ENCODE measurements around the gene TSSK6.
A peak's percentile ranks its signal among the peaks of the same experiment; 100 is the strongest.

TSSK6 gene

DNA sequence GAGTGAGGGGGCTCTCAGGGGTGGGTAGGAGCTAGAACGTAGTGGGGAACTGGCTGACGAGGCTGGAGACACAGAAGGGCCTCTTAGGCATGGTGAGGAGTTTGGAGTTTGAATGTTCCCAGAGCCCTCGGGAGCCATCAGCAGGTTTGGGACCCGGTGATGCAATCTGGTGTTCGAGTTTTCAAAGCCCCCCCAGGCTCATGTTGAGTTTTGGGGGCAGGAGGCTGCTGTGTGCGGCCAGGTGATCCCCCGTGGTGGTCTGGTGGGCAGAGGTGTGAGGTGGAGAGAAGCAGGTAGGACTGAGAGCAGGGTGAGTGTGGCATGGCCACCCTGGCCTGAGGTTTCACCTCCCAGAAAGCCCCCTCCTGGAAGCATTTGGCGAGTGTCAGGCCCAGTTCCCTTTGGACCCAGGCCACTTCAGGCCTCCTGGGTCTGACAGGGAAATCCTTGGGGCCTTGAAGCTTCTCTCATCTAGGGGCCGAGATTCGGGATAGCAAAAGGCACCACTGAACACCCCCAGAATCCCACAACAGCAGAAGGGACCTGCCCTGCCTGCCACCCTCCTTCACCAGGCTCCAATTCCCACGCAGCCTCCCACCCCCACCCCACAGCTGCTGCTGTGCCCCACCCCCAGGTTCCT, 14.6 kb upstream of the TSSK6 start:
- DNase-seq: no peak

DNA sequence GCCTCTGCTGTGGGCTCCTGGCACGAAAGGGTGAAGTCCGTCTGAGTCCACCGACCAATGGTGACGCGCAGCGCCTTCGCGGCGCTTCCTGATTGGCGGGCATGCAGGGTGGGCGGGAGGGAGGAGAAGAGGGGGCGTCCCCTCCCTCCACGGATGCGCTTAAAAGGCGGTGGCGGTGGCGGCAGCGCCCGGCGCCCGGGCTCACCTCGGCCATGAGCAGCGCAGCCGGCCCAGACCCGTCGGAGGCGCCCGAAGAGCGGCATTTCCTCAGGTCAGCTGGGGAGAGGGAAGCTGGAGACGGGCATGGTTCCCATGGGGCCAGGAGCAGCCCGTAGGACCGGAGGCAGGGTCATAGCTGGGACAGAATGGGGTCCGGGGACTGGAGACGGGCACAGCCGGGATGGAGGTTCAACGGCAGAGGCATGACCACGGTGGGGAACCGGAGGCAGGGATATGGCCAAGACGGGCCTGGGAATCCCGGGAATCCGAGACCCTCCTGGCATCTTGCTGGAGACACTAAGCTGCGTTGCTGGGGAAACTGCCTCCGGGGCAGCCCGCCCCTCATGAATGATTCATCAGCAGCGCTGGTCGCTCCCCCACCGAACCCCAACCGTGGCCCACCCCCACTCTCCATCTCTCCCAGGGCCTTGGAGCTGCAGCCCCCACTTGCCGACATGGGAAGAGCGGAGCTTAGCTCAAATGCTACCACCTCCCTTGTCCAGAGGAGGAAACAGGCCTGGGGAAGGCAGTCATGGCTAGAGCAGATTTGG, 13.6 kb upstream of the TSSK6 start, which contains the start of gene YJEFN3:
YJEFN3 (plus strand) TSS at position 191 of the 770 bp plus-strand sequence; CDS start at position 213, 22 bp downstream.
- no peak for DNase-seq

DNA sequence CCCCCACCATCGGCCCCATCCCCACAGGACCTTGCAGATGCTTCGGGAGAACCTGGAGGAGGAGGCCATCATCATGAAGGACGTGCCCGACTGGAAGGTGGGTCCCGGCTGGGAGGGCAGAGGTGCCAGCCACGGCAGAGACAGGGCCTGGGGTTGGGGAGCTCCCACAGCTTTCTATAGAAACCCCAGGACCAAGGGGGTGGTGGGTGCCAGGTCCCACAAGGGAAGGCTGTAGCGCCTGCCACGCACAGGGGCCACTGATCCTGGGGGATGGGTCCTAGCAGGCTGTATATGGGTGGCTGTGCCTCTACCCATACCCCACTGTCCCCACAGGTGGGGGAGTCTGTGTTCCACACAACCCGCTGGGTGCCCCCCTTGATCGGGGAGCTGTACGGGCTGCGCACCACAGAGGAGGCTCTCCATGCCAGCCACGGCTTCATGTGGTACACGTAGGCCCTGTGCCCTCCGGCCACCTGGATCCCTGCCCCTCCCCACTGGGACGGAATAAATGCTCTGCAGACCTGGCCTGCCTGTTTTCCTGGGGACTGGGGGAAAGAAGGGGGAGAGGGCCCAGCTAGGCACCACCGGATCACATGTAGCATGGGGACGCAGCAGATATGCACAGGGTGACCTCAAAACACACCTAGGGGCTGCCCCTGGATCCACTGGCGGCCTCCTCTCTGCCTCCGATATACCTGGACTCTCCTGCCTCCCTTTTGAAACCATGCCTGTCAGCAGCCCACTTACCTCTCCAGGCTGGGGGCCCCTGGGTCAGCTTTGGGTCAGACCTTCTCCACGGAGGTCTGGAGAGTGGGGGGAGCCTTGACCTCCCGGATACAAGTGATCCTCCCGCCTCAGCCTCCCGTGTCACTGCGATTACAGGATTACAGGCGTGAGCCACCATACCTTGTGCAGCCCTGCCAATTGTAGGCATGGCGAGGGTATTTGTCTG, 12.6 kb upstream of the TSSK6 start:
- no peak for DNase-seq

DNA sequence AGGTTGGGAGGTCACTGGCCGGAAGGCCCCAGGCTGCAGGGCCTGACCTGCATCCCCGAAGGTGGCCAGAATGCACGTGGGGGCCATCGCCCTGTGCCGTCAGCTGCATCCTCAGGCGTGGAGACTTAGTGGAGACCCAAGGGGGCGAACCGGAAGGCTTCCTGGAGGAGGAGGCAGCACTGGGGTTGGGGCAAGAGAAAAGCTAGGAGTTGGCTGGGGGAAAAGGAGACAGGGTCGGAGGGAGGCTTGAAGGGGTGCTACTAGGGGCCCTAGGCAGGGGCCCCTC, 12.0 kb upstream of the TSSK6 start:
- no peak for DNase-seq

DNA sequence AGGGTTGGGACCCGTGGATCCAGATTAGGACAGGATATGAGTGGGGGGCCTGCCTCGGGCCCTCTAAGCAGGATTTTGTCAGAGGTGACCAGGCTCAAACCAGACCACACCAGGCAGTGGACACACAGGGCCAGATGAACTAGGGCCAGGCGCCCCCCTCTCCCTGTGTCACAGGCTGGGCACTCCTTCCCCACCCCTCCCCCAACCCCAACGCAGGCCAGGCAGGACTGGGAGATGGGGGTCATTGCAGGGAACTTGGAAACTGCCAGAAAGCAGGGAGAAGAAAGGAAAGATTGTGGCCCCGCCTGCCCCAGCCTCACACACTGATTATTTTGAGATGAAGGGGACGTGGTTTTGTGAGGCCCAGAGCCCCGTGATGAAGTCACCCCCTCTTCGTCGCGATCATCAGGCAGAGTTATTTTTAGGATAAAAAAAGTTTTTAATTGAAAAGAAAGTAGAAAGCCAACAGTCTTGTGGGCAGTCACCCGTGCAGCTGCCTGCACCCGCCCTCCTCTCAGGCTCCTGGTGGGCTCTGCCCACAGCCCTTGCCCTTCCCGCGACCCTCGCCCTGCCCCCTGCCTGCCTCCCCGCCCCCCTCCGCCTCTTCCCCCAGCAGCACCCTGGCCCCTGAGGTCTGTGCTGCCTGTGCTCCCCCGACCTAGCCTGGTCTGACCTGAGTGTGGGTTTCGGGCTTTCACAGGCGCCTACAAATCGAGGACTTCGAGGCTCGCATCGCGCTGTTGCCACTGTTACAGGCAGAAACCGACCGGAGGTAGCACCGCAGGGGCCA, 11.4 kb upstream of the TSSK6 start:
- DNase-seq: no peak

DNA sequence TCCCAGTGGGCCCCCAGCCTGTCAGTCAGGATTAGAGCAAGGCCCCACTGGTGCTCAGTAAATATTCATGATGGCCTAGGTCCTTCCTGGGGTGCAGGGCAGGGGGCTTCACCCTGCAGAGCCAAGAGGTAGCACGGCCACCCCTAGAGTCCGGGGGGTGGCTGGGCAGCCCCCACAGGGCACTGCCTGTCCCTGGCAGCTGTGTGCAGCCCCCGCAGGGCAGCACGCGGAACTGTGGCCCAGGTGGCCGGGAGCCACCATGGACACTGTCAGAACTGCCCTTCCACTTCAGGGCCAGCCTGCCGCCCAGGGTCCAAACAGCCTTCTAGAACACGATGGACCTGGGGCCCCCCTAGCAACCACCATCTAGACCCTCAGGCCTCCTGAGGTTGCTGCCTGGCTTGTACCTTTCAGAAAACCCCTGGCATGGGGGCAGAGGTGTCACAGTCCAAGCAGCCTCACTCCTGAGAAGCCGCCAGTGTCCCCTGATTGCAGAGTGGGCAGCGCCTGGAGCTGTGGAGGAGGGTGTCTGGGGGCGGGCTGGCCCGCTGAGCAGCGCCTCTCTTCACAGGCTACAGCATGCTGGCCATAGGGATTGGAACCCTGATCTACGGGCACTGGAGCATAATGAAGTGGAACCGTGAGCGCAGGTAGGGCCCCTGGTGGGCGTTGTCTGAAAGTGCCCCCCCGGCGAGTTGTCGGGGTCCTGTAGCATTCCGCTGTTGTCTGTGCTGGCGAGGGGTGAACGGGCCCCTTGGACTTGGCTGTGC, 10.4 kb upstream of the TSSK6 start:
- DNase-seq: no peak

DNA sequence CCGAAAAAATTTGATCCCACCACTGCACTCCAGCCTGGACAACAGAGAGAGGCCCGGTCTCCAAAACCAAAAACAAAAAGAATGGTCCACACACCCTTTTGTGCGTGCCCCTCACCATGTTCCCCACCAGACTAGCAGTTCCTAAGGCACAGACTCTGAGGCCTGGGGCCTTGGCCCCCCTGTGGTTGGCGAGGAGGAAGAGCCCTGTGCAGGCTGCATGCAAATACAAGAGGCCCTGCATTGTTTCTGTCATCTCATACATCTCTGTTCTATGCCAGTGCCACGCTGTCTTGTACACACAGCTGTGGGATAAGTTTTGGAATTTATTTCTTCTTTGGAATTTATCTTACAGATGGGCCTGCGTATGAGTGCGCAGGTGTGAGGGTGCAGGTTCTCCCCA, 8.7 kb upstream of the TSSK6 start:
- DNase-seq: no peak

DNA sequence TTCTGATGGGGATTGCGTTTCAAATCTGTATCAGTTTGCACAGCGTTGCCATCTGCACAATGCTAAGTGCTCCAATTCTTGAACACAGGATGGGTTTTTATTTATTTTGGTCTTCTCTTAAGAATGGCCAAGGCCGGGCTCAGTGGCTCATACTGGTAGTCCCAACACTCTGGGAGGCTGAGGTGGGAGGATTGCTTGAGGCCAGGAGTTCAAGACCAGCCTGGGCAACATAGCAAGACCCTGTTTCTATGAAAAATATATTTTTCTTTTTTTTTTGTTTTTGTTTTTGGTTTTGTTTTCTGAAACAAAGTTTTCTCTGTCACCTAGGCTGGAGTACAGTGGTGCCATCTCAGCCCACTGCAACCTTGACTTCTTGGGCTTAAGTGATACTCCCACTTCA, 7.8 kb upstream of the TSSK6 start:
- no peak for DNase-seq

DNA sequence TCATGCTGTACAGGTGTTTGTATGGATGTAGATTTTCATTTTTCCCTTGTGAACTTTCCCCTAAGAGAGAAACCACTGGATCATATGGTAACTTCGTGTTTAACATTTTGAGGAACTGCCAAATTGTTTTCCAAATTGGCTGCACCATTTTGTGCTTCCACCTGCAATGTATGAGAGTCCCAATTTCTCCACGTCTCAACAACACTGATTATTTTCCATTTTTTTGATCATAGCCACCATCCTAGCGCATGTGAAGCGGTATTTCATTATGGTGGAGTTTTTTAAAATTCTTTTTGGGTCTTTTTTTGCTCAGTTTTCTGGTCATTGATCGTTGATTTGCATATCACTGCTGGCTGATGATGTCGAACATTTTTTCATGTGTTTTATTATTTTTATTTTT, 5.6 kb upstream of the TSSK6 start:
- no peak for DNase-seq

DNA sequence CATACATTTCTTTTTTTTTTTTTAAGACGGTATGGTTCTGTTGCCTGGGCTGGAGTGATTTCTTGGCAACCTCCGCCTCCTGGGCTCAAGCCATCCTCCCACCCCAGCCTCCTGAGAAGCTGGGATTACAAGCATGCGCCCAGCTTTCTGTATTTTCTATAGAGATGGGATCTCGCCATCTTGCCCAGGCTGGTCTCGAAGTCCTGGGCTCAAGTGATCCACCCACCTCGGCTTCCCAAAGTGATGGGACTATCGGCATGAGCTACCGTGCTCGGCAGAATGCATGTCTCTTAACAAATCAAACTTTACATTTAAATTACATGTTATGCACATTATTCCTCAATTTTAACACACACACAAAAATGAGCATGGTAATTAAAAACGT, 1.9 kb upstream of the TSSK6 start:
- DNase-seq: no peak

DNA sequence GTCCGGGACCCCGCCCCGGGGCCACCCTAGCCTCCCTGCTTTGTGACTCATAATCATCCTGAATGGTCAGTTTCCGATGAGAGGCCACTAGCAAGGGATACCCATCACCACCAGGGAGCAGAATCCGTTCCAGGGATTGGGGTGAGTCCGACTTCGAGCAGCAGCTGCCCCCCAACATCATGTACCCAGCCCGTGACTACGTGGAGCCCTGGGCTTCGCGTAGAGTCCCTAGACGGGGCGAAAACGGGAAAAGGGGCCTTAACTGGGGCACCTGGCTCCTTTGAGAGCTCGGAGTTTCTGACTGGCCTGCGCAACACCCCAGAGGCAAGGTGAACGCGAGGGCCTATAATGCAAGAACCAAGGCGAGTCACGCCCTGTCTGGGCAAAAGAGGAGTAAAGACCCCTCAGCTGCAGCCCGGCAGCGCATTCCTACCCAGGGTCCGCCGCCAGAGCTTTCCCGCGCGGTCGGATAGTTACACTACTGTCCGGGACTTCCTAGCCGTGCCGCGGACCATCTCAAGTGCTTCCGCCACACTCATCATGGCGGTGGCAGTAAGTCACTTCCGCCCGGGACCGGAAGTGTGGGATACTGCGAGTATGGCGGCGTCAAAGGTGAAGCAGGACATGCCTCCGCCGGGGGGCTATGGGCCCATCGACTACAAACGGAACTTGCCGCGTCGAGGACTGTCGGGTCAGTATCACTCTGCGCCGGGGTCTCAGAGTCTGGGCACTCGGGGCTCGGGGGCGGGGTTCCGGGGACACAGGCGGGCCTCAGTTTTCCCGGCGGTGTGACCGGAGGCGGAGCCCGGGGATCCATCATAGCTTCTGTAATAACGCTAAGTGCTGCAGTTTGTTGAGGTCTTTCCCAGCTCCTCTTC, 533 bp upstream of the TSSK6 start, which contains the start of gene NDUFA13:
NDUFA13 (plus strand) TSS at position 584 of the 878 bp plus-strand sequence; CDS start at position 598, 14 bp downstream.
- DNase-seq: peak; percentile 94

DNA sequence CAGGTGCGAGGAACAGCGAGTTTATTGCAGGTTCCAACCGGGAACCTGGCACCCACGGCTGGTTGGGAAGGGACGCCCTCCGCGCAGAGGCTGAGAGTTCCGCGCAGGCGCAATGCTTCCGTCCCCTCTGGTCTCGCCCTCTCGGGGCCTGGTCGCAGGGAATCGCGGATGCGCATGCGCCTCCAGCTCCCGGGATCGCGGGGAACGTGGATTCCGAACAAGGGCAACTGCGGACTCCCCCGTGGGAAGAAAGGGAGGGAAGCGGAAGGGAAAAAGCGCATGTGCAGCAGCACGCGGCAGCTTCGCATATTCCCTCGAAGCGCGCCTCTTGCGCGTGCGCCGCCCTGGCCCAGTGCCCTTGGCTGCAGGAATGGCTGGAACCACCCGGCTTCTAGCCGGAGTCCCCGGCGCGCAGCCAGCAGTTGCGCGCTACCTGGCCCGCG, 1.1 kb downstream of the TSSK6 start:
- no peak for DNase-seq

DNA sequence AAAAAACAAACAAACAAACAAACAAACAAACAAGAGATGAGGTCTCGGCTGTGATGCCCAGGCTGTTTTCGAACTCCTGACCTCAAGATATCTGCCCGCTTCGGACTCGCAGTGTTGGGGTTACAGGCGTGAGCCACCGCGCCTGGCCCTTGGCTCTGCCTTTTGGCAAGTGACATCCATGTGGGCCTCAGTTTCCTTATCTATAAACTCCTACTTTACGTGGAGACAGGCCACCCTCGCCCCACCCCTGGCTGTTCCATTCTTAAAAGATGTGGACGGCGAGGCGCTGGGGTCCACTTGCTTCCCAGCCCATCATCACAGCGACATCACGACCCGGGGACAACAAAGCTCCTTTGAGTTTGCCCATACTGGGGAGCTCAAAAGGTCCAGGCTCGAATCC, 1.7 kb downstream of the TSSK6 start:
- DNase-seq: no peak

DNA sequence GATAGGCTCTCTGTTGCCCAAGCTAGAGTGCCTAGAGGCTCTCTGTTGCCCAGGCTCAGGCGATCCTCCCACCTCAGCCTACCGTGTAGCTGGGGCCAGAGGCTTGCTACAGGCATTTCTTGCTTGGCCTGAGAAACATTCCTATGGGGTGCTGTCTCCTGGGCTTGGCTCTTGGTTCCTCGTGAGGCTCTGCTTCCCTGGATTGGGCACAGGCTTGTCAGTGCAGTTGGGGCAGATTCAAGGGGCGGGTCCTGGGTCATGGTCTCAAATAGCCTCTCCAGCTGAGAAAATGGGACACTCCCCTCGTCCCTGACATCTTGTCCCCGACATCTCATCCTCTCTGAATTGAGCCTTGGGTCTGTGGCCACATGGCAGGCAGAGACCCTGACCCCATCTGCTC, 4.9 kb downstream of the TSSK6 start:
- DNase-seq: no peak

DNA sequence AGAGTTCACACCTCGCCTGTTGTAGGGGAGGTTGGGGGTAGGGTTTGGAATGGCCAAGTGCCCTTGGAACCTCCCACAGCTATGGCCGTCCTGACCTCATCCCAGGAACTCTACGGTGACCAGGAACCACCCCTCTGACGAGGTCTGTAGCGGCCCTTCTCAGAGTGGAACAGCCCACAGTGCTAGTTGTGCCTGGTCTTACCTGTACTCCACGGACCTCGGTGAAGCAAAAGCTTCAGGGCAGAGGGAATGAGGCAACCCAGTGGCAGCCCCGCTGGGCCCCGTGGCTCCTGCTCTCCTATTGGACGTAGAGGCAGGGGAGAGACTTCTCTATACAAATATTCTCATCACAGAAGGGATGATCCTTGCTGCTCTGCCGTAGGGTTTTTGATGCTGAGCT, 7.1 kb downstream of the TSSK6 start:
- DNase-seq: no peak

DNA sequence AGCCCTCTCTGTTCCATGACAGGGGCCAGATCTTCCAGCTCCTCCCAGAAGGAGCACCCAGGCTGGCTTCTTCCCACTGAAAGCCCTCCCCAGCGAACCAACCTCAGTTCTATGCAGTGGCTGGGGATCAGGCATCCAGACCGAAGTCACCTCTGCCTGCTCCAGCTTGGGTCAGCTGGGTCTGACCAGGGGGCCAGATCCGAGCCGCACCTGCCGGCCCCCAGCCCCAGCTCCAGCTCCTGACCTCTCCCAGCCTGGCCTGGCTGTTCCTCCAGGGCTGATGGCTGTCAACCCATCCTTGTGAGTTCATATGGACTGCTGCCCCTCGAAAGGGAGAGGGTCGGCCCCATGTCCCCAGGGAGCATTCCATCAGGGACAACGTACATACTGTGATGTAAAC, 8.0 kb downstream of the TSSK6 start:
- DNase-seq: no peak

DNA sequence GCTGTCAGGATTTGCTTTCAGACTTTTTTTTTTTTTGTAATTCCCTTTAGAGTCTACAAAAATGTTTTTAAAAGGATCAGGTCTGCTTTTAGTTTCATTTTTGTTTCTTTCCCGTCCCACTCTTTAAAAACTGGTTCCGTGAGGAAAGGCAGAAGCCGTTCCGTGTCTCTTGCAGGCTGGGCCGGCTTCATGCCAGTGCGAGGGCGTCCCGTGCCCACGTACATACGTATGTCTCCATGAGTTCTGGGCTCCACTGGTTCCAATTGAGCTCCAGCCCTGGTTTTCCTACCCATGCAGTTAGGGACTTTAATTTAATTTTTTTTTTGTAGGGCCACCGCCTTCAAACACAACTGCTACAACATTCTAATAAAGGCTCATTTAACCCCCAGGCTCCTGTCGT, 8.8 kb downstream of the TSSK6 start:
- no peak for DNase-seq

DNA sequence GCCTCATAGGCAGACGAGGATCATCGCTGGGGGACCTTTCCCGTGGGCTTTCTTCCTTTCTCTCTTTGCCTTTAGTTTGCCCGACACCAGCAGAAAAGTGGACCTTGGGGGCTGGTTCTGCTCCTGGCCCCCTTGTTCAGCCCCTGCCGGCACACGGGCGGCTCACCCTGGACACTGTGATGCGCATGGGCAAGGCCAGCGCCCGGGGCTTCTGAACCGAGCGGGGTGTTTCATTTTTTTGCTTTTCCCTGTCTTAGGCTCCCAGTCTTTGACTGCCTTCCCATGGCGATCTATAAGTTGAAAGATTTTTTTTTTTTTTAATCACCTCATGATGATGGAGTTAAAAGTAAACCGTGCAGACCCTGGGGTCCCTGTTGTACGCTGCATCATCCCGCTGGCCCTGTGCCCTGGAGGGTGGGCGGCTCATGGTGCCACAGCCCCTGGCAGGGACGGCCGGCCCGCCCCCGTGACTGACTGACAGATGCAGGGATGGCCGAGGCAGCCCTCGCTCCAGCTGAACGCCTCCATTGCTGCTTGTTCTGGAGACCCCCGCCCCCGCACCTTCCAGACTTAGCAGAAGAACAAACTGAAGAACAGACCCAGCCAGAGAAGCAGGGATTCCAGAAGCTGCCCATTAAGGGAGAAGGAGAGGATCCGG, 9.6 kb downstream of the TSSK6 start:
- no peak for DNase-seq

DNA sequence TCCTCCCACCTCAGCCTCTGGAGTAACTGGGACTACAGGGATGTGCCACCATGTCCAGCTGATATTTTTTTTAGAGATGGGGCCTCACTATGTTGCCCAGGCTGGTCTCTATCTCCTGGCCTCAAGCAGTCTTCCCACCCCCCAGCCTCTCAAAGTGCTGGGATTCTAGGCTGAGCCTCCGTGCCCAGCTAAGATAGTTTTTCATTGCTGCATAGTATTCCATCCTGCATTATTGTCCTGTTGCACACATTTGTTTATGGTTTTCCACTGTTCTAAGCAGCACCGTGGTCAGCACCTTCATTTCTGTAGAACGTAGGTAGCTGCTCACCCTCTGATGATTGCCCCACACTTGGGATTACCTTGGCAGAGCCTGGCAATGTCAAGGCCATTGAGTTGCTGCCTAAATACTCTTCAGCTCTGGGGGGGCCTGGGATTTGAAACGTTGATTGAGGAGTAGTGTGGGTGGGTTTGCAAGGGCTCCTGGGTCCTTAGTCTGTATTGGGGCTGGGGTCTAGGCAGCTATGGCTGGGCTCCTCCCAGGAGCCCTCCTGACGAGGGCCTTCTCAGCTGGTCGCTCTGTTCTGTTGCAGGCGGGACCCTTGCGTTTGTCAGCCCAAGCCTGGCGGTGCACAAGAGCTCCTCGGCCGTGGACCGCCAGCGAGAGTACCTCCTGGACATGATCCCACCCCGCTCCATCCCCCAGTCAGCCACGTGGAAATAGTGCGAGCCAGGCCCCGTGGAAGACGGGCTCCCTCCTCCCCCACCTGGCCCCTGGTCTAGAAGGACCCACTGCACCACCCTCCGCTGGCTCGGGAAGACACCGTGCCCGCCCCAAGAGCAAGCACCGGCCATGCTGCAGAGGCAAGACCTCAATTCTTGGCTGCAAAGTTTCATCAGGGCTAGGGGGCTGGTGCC, 10.3 kb downstream of the TSSK6 start:
- DNase-seq: no peak

All from 8988T (cell line).